Duodenal mucosa (tissue), 2 donors: ENCODE data around the gene MGAT3.

Experiments used
- H3K27ac ChIP-seq: one replicate; pipeline ENCODE4 v1.7.0; 2013; ENCODE audit warnings: low read depth, low read length
- H3K27me3 ChIP-seq, 2 donors: one replicate each; pipeline ENCODE4 v1.7.0; 2013; ENCODE audit warnings: low read length in 2 of 2, control low read depth in 1 of 2; ENCODE audit not compliant: insufficient read depth in 2 of 2, control insufficient read depth in 1 of 2
- H3K36me3 ChIP-seq, 2 donors: one replicate each; pipeline ENCODE4 v1.7.0; 2013; ENCODE audit warnings: low read length in 2 of 2, control low read depth in 1 of 2; ENCODE audit not compliant: insufficient read depth in 2 of 2, control insufficient read depth in 1 of 2
- H3K4me1 ChIP-seq, 2 donors: one replicate each; pipeline ENCODE4 v1.7.0; 2013; ENCODE audit warnings: low read length in 2 of 2, control low read depth in 1 of 2; ENCODE audit not compliant: insufficient read depth in 2 of 2, control insufficient read depth in 1 of 2
- H3K4me3 ChIP-seq, 2 donors: one replicate each; pipeline ENCODE4 v1.7.0; 2013; ENCODE audit warnings: low read length in 2 of 2, low read depth in 1 of 2
- H3K9ac ChIP-seq, 2 donors: one replicate each; pipeline ENCODE4 v1.7.0; 2013; ENCODE audit warnings: low read length in 2 of 2, low read depth in 1 of 2
- H3K9me3 ChIP-seq, 2 donors: one replicate each; pipeline ENCODE4 v1.7.0; 2013; ENCODE audit warnings: low read length in 2 of 2, control low read depth in 1 of 2; ENCODE audit not compliant: control insufficient read depth in 1 of 2

The MGAT3 gene

GRCh38 chr22:39478441-39478850, 21.6 kb downstream of the MGAT3 start:
- Histone ChIP-seq H3K27ac (no peak overlapping the region), H3K27me3 (no peaks in the 10 kb centered on the region), H3K36me3 (peaks cover 12 to 32% of the 10 kb centered on the region in 2 donors), H3K4me1 (peaks cover 22 to 28% of the 10 kb centered on the region in 2 donors), H3K9ac (no peak overlapping the region), H3K4me3 (no peak overlapping the region), H3K9me3 (no peaks in the 10 kb centered on the region)

GRCh38 chr22:39479254-39479653, 22.4 kb downstream of the MGAT3 start:
- no peak overlapping the region for H3K4me3 ChIP-seq
- no peak overlapping the region for H3K27ac ChIP-seq
- H3K9me3 ChIP-seq = no peaks in the 10 kb centered on the region
- H3K4me1 ChIP-seq = peaks cover 14 to 22% of the 10 kb centered on the region in 2 donors
- H3K27me3 ChIP-seq = no peaks in the 10 kb centered on the region
- no peak overlapping the region for H3K9ac ChIP-seq
- peaks cover 12 to 32% of the 10 kb centered on the region in 2 donors for H3K36me3 ChIP-seq

GRCh38 chr22:39480557-39480956, 23.7 kb downstream of the MGAT3 start:
- Histone ChIP-seq H3K9me3 (no peaks in the 10 kb centered on the region), H3K27me3 (no peaks in the 10 kb centered on the region), H3K4me1 (peaks cover 3 to 9% of the 10 kb centered on the region in 2 donors), H3K4me3 (no peak overlapping the region), H3K27ac (no peak overlapping the region), H3K9ac (no peak overlapping the region), H3K36me3 (peaks cover 12 to 32% of the 10 kb centered on the region in 2 donors)

- no peaks in the 10 kb centered on the region for H3K27me3 ChIP-seq
- no peaks in the 10 kb centered on the region for H3K9me3 ChIP-seq
- no peak overlapping the region for H3K9ac ChIP-seq
- peaks cover 0 to 4% of the 10 kb centered on the region in 2 donors for H3K4me1 ChIP-seq
- H3K36me3 ChIP-seq = peaks cover 12 to 32% of the 10 kb centered on the region in 2 donors
- no peak overlapping the region for H3K4me3 ChIP-seq
- H3K27ac ChIP-seq = no peak overlapping the region
These were observed 24.2 kb downstream of the MGAT3 start for GRCh38 chr22:39481054-39481453.

GRCh38 chr22:39481595-39481994, 24.8 kb downstream of the MGAT3 start:
- H3K27me3 ChIP-seq = no peaks in the 10 kb centered on the region
- H3K36me3 ChIP-seq = peaks cover 12 to 27% of the 10 kb centered on the region in 2 donors
- no peak overlapping the region for H3K27ac ChIP-seq
- H3K9me3 ChIP-seq = no peaks in the 10 kb centered on the region
- H3K4me3 ChIP-seq = no peak overlapping the region
- H3K9ac ChIP-seq = no peak overlapping the region
- peaks cover 0 to 3% of the 10 kb centered on the region in 2 donors for H3K4me1 ChIP-seq

GRCh38 chr22:39482768-39483167, 26.0 kb downstream of the MGAT3 start:
- no peaks in the 10 kb centered on the region for H3K9me3 ChIP-seq
- peaks cover 8 to 16% of the 10 kb centered on the region in 2 donors for H3K36me3 ChIP-seq
- H3K27ac ChIP-seq = no peak overlapping the region
- H3K4me1 ChIP-seq = peaks cover 0 to 2% of the 10 kb centered on the region in 2 donors
- H3K27me3 ChIP-seq = no peaks in the 10 kb centered on the region
- no peak overlapping the region for H3K4me3 ChIP-seq
- H3K9ac ChIP-seq = no peak overlapping the region

- H3K4me3 ChIP-seq = no peak overlapping the region
- peaks cover 0 to 18% of the 10 kb centered on the region in 2 donors for H3K36me3 ChIP-seq
- no peaks in the 10 kb centered on the region for H3K27me3 ChIP-seq
- no peaks in the 10 kb centered on the region for H3K9me3 ChIP-seq
- no peak overlapping the region for H3K9ac ChIP-seq
- H3K27ac ChIP-seq = no peak overlapping the region
- peaks cover 10 to 13% of the 10 kb centered on the region in 2 donors for H3K4me1 ChIP-seq
These were observed 30.4 kb downstream of the MGAT3 start for GRCh38 chr22:39486951-39487825.

GRCh38 chr22:39487826-39488520, 31.2 kb downstream of the MGAT3 start:
- no peak overlapping the region for H3K4me3 ChIP-seq
- H3K27me3 ChIP-seq = no peaks in the 10 kb centered on the region
- H3K9ac ChIP-seq = no peak overlapping the region
- H3K9me3 ChIP-seq = no peaks in the 10 kb centered on the region
- H3K36me3 ChIP-seq = peaks cover 0 to 18% of the 10 kb centered on the region in 2 donors
- no peak overlapping the region for H3K27ac ChIP-seq
- peaks cover 10 to 13% of the 10 kb centered on the region in 2 donors for H3K4me1 ChIP-seq

- H3K27ac ChIP-seq = no peak overlapping the region
- no peaks in the 10 kb centered on the region for H3K27me3 ChIP-seq
- no peak overlapping the region for H3K9ac ChIP-seq
- H3K36me3 ChIP-seq = peaks cover 0 to 18% of the 10 kb centered on the region in 2 donors
- no peaks in the 10 kb centered on the region for H3K9me3 ChIP-seq
- H3K4me1 ChIP-seq = peaks cover 10 to 13% of the 10 kb centered on the region in 2 donors
- no peak overlapping the region for H3K4me3 ChIP-seq
These were observed 31.8 kb downstream of the MGAT3 start for GRCh38 chr22:39488563-39489083.
